COLO668 (cell line): ENCODE results near the gene PLP2.
A peak's percentile ranks its signal among the peaks of the same experiment; 100 is the strongest.
"Not testable (repeated sequence)": the region's sequence is repeated elsewhere in the genome, so short reads cannot be mapped to it uniquely, and the experiment has no call there.

Experiments used
- DNase-seq: peaks from one replicate; lab custom pipeline; 2025; ENCODE audit not compliant: unreplicated experiment; lab: John Stamatoyannopoulos, UW

Gene PLP2

DNA sequence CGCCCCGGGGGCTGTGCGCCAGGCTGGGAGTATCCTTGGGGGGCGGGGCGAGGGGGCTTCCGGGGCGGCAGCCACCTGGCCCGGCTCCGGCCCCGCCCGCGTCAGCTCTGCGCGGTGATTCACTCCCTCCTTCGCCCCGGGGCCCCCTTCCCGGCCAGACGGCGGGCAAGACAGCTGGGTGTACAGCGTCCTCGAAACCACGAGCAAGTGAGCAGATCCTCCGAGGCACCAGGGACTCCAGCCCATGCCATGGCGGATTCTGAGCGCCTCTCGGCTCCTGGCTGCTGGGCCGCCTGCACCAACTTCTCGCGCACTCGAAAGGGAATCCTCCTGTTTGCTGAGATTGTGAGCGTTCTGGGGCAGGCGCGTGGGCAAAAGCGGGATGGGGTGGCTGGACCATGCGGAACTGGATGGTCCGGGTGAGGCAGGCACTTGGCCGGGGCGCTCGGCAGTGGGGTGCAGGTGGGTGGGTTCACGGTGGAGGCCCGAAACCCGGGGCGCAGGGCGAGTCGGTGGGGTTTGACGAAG is at the start of gene PLP2:
TSS of gene PLP2 (plus strand) at position 147 of the 528 bp plus-strand sequence. CDS start at position 250, 103 bp downstream.
- peak; percentile 72 for DNase-seq

DNA sequence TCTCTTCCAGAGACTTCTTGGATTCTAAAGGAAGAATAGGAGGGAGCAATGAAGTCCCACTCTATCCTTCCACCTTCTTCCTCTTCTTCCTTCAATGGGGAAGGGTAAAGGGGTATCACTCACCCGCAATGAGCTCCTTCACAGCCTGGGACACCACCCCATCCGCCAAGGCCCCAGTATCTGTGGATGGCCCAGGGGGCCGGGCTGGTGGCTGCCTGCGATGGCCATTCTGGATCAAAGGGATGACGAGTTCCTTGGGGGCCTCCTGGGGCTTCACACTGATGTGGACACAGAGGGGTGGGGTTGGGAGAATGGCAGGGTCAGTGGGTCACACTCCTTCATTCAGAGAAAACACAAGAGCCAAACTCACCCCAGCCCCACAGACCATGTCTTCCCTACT is 49.2 kb upstream of the PLP2 start:
- no peak for DNase-seq

DNA sequence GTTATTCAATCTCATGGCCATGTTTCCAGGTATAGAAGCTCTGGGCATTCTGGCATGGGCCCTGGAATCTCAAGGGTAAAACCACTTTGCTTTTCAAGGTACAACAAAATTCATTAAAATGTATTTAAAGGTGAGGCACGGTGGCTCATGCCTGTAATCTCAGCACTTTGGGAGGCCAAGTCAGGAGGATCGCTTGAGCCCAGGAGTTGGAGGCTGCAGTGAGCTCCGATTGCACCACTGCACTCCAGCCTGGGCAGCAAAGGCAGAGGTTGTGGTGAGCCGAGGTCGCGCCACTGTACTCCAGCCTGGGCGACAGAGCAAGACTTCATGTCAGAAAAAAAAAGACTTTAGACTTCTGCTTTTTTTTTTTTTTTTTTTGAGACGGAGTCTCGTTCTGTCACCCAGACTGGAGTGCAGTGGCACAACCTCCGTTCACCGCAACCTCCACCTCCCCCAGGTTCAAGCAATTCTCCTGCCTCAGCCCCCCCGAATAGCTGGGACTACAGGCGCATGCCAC is 43.9 kb upstream of the PLP2 start:
- not testable (repeated sequence) for DNase-seq

DNA sequence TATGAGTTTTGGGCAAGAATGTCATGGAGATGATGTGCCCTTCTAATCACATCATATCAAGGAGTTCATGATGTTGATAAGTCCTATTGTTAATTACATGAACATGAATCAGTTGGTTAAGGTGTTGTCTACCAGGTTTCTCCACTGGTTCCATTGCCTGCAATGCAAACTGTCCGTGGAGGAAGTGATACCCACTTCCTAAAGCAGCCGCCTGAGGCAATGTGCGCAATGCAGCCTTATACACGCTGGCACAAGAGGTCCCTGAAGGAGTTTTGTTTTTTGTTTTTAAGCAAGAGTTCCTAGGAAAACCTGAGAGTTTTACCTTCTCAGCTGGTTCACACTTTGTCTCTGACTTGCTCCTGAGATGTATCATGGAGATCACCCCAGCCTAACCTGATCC is 42.3 kb upstream of the PLP2 start:
- no peak for DNase-seq

- not testable (repeated sequence) for DNase-seq
These were observed 39.4 kb upstream of the PLP2 start for GRCh38 chrX:49132275-49132674.

DNA sequence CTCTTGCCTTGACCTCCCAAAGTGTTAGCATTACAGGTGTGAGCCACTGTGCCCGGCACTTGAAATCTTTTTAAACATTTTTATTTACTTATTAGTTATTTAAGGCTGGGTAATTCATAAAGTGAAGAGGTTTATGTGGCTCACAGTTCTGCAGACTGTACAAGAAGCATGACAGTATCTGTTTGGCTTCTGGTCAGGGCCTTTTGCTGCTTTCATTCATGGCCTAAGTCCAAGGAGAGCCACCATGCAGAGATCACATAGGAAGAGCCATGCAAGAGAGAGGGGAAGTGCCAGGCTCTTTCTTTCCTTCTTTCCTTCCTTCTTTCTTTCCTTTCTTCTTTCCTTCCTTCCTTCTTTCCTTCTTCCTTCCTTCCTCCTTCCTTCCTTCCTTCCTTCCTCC is 37.9 kb upstream of the PLP2 start:
- DNase-seq, result no peak

GRCh38 chrX:49137492-49137891 is 34.2 kb upstream of the PLP2 start:
- DNase-seq, result no peak

DNA sequence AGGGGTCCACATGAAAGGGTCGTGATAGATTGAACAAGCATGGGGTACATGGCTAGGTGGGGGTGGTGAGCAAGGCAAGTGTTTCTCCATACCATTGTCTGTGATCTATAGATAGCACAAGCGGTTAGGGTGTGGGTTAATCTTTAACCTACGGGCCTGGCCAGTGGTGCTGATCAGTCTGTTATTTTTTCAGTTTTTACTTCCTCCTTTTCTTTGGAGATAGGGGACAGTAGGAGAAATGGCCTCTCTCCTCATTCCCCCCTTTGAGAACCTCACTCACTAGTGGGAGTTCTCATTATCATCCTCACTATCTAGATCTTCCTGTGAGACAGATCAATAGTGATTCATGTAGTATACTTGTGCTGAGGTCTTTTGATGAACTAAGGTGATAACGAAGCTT is 32.0 kb upstream of the PLP2 start:
- peak; percentile 62 for DNase-seq

DNA sequence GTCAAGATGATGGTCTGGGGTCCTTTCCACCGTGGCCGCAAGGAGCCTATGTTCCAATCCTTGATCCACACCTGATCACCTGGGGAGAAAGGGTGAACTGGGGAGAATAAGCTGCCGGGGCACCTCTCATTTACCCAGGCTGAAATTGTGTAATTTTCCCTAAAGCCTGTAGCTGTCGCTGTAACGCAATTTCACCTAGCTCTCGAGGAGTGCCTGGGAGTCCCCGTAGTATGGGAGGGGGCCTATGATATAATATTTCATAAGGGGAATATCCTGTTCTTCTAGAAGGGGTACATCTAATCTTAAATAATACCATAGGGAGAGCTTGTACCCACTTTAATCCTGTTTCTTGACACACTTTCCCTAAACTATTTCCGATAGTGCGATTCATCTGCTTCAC is 29.4 kb upstream of the PLP2 start:
- not testable (repeated sequence) for DNase-seq

DNA sequence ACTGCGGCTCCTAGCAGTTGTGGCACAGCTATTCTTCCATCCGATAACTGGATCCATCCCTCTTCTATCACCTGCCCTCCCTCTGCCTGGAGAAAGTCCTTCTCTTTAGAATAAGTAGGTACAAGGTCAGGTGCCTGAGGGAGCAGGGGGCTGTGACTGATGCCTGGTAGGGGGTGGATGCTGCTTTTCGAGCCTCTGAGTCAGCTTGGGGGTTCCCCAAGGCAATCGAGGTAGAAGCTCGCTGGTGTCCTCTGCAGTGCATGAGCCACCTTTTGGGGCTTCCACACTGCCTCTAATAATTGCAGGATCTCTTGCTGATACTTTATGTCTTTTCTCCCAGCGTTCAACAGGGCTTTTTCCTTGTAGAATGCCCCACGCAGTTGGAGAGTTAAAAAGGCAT is 28.5 kb upstream of the PLP2 start:
- not testable (repeated sequence) for DNase-seq

- DNase-seq, result no peak
These were observed 24.4 kb upstream of the PLP2 start for GRCh38 chrX:49147282-49147681.

DNA sequence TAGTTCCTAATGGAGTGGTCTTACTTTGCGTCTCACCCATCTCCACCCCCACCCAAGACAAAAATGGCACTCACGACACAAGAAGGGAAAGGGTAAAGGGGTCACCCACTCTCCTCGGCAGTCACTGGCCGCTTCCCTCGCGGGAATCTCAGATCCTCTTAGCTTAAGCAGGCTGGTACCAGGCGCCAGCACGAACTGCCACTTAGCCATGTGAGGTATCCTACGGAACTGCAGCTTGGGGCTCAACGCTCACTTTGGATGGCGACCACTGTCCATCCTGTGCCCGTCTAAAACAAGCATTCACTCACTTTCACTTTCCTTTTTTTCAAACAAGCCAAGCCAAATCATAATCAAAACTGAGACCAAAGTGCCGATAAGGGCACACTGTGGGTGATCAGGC is 23.8 kb upstream of the PLP2 start:
- peak; percentile 37 for DNase-seq

DNA sequence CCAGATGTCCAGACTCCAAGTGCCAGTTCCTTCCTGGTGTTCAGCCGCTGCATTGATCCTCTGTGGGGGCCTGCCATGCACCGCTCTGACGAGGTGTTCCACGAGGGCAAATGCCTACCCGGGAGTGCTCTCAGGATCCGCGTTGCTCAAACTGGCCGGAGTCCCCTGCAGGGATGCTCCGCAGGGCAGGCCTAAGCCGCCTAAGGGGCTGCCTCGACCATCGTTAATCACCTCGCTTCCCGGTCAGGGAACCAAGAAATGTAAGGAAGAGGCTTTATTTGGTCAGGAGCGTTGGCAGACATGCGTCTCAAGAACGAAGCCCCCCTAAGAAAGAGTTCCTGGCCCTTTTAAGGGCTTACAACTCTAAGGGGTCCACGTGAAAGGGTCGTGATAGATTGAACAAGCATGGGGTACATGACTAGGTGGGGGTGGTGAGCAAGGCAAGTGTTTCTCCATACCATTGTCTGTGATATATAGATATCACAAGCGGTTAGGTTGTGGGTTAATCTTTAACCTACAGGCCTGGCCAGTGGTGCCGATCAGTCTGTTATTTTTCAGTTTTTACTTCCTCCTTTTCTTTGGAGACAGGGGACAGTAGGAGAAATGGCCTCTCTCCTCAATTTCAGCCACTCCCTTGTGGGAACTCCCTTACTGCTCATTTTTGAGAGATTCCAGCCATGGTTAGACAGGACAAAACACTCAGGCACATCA is 23.2 kb upstream of the PLP2 start:
- peak; percentile 60 for DNase-seq

DNA sequence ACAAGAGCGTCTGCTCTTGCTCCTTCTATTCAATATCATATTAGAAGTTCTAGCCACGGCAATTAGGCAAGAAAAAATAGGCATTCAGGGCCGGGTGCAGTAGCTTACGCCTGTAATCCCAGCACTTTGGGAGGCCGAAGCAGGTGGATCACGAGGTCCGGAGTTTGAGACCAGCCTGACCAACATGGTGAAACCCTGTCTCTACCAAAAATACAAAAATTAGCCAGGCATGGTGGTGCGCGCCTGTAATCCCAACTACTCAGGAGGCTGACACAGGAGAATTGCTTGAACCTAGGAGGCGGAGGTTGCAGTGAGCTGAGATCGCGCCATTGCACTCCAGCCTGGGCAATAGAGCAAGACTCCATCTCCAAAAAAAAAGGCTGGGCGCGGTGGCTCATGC is 22.4 kb upstream of the PLP2 start:
- not testable (repeated sequence) for DNase-seq

GRCh38 chrX:49153467-49153866 is 18.2 kb upstream of the PLP2 start:
- DNase-seq, result no peak

GRCh38 chrX:49155243-49155899 is 16.3 kb upstream of the PLP2 start:
- DNase-seq, result no peak

DNA sequence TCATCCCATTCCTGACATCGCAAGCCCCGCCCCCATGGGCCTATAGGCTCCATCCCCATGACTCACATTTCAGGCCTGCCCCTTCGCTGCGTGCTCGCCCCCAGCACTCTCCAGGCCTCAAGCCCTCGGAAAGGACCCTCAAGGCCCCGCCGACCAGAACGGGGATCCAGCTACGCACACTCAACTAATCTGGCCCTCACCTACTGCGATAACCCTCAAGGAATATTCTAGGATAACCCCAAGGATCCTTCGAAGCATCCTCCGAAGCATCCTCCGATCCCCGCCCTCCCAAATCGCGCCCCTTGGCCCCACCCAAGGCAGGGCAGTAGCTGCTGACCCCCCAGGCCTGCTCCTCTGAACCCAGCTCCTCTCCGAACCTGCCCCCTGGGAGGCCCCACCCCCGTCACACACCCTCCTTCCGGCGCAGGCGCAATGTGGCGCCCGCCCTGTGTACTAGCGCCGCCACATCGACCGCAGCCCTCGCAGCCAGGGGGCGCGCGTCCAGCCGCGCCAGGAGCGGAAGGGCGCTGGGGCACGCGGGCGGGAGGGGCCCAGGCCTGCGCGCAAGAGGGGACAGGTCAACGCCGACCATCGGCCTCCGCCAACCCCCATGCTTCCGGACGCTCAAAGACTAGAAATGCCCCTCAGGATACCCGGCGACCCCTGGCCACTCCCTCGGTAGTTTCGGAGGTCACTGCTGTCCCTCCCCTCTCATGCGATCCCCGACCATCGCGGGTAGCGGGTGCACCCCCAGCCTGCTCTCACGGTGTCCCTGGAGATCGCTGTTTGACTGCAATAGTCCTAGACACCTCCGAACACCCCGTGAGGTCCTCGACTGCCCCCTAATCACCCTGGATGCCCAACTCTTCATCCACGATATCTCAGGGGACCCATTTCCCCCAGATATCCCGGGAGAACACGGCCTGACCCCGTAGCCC is 15.5 kb upstream of the PLP2 start:
- peak; percentile 90 for DNase-seq

DNA sequence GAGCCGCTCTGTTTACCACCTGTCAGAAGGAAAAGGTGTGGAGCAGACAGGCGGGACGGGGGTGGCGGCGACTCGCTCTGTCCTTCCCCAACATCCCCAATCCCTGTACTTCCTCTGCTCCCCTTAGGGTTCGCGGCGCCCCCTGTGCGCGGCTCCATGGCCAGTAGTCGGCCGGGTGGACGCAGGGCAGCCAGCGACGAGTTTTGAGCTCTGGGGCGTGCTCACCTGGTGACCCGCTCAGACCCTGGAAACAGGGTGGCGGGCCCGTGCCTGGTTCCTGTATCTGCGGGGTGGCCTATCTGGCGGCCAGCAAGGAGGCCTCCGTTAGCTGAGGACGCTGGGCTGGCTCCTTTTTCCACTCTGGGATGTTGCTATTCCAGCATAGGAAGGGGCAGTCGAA is 14.5 kb upstream of the PLP2 start:
- no peak for DNase-seq

DNA sequence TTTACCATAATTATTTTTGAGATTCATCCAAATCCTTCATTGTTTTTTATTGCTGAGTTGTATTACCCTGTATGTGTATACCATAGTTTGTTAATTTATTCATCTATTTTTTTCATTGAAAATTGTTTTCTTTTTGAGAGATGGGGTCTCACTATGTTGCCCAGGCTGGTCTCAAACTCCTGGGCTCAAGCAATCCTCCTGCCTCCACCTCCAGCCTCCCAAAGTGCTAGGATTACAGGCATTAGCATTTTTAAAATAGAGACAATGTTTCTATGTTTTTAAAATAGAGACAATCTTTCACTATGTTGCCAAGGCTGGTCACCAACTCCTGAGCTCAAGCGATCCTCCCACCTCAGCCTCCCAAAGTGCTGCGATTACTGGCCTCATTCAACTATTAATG is 10.8 kb upstream of the PLP2 start:
- no peak for DNase-seq

DNA sequence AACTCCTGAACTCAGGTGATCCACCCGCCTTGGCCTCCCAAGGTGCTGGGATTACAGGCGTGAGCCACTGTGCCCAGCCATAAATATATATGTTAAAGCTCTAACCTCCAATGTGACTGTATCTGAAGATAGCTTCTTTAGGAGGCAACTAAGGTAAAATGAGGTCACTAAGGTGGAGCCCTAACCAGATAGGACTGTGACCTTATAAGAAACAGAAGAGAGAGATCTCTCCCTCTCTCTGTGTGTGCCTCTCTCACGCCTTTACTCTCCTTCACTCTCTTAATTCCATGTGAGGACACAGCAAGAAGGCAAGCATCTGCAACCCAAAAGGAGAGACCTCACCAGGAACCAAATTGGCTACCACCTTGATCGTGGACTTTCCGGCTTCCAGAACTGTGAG is 10.1 kb upstream of the PLP2 start:
- no peak for DNase-seq

DNA sequence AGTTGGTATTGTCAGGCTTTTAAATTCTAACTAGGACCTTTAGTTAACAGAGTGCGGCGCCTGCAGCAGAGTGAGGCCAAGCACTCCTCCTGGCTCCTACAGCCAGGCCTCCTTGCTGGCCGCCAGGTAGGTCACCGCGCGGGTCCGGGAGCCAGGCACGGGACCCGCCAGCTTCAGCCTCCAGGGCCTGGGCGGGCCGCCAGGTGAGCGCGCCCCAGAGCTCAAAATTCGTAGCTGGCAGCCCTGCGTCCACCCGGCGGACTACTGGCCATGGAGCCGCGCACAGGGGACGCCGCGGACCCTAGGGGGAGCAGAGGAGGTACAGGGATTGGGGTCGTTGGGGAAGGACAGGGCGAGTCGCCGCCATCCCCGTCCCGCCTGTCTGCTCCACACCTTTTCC is 9.1 kb upstream of the PLP2 start, which contains the start of gene MAGIX:
TSS of gene MAGIX (plus strand) at position 139 of the 400 bp plus-strand sequence. CDS start at position 271, 132 bp downstream.
- peak; percentile 41 for DNase-seq
